ENCODE data around the gene TP53TG3D. TPM values are rescaled to one million over a fixed set of nuclear protein-coding genes. Genes with fewer than 3 reads are reported as not detected.
"Not testable (repeated sequence)": the region's sequence is repeated elsewhere in the genome, so short reads cannot be mapped to it uniquely, and the experiment has no call there.

Gene TP53TG3D, protein sequence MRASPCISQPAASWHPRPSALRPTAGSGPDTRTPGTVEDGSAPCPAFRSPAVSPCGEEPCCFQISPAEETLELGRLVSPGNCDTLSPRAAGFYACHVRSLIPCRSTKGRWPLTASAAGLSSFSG
- total RNA-seq: 0.58 TPM in 1 of 2 replicates, not detected in the other

DNA sequence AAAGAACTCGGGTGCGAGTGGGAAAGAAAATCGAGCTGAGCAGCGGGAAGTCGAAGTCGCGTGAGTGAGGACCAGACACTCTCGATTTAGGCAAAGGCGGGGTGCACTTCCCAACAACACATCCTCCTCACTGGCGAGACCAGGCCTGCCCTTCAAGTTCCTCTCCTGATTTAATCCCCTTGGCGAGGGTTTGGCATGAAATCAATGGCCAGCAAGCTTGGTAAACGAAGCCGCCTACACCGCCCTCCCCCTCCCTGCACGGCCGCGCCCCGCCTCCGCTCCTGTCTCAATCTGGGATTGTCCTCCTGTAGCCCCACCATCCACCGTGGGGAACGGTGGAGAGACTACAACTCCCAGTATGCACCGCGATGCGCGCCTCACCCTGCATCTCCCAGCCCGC lies at the start of gene TP53TG3D:
Gene TP53TG3D, plus strand, starts transcription at position 301 of the 400 bp plus-strand sequence. Its CDS starts 68 bp downstream, at position 369.
- not testable (repeated sequence) for DNase-seq (ENCODE audit: low read depth); H3K4me3 ChIP-seq (ENCODE audit: low read depth, low read length)

DNA sequence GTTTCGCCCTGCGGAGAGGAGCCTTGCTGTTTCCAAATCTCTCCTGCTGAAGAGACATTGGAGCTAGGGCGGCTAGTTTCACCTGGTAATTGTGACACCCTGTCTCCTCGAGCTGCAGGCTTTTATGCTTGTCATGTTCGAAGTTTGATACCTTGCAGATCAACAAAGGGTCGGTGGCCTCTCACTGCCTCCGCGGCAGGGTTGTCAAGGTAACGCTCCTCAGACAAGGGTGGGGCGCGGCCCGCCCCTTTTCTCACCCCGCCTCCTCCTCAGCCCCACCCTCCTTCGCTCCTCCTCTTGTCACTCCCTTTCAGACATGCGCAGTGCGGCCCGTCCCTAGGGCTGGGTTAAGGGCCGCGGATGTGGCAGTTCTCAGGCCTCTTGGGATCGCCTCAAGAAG lies 421 bp downstream of the TP53TG3D start:
- not testable (repeated sequence) for H3K4me3 ChIP-seq (ENCODE audit: low read depth, low read length); DNase-seq (ENCODE audit: low read depth)

DNA sequence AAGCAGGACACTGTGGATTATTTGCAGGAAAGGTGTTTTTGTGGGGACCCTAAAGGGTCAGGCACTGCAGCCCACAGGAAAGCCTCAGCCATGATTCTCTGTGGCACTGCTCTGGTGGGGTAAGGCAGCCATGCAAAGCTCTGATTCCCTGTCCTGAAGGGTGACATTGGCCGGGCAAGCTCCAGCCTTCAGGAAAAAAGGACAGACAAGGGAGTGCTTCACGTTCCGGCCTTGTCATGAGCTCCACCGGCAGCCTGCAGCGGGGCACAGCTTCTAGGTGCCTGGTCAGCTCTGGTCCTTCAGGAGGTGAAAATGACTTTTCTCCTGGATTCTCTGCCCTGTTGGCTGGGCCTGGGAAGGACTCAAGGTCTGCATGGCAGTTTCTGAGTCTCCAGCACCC lies 8.4 kb downstream of the TP53TG3D start:
- not testable (repeated sequence) for DNase-seq (ENCODE audit: low read depth); H3K4me3 ChIP-seq (ENCODE audit: low read depth, low read length)

DNA sequence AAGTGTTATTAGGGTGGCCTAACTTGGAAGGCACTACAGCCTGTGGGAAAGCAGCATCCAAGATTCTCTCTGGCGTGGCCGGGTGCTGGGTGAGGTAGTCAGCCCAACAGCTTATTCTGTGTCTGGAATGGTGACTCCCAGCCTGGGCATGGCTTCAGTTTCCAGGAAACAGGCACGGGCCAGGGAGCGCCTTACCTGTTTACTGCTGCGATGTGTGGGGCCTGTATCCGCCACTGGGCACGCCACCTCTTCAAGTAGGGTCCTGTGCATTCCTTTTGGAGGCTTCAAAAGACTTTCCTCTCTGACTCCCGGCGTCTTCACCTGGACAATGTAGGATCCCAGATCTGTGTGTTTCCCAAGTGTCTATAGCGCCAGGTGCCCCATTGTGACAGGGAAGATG lies 10.5 kb downstream of the TP53TG3D start:
- H3K4me3 ChIP-seq (ENCODE audit: low read depth, low read length); DNase-seq (ENCODE audit: low read depth): not testable (repeated sequence)

DNA sequence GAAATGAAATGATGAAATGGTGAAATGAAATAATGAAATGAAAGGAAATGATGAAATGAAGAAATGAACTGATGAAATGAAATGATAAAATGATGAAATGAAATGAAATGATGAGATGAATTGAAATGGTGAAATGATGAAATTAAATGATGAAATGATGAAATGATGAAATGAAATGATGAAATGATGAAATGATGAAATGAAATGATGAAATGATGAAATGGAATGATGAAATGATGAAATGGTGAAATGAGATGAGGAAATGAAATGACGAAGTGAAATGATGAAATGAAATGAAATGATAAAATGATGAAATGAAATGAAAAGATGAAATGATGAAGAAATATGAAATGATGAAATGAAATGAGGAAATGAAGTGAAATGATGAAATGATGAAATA lies 28.8 kb downstream of the TP53TG3D start:
- DNase-seq (ENCODE audit: low read depth); H3K4me3 ChIP-seq (ENCODE audit: low read depth, low read length): not testable (repeated sequence)

DNA sequence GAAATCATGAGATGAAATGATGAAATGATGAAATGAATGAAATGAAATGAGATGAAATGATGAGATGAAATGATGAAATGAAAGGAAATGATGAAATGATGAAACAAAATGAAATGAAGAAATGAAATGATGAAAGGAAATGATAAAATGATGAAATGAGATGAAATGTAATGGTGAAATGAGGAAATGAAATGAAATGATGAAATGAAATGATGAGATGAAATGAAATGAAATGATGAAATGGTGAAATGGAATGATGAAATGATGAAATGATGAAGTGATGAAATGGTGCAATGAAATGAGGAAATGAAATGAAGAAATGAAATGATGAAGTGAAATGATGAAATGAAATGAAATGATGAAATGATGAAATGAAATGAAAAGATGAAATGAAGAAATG lies 29.9 kb downstream of the TP53TG3D start:
- not testable (repeated sequence) for DNase-seq (ENCODE audit: low read depth)

DNA sequence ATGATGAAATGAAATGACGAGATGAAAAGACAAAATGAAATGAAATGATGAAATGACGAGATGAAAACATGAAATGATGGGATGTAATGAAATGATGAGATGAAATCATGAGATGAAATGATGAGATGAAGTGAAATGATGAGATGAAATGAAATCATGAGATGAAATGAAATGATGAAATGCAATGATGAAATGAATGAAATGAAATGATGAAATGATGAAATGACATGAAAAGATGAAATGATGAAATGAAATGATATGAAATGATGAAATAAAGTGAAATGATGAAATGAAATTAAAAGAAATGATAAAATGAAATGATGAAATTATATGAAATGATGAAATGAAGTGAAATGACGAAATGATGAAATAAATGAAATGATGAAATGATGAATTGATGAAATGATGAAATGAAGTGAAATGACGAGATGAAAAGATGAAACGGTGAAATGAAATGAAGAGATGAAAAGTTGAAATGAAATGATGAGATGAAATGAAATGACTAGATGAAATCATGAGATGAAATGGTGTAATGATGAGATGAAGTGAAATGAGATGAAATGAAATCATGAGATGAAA lies 30.9 kb downstream of the TP53TG3D start:
- H3K4me3 ChIP-seq (ENCODE audit: low read depth, low read length); DNase-seq (ENCODE audit: low read depth): not testable (repeated sequence)

More for the DNA sequence above, 29.9 kb downstream of the TP53TG3D start:
- not testable (repeated sequence) for H3K4me3 ChIP-seq (ENCODE audit: low read depth, low read length)

DNA sequence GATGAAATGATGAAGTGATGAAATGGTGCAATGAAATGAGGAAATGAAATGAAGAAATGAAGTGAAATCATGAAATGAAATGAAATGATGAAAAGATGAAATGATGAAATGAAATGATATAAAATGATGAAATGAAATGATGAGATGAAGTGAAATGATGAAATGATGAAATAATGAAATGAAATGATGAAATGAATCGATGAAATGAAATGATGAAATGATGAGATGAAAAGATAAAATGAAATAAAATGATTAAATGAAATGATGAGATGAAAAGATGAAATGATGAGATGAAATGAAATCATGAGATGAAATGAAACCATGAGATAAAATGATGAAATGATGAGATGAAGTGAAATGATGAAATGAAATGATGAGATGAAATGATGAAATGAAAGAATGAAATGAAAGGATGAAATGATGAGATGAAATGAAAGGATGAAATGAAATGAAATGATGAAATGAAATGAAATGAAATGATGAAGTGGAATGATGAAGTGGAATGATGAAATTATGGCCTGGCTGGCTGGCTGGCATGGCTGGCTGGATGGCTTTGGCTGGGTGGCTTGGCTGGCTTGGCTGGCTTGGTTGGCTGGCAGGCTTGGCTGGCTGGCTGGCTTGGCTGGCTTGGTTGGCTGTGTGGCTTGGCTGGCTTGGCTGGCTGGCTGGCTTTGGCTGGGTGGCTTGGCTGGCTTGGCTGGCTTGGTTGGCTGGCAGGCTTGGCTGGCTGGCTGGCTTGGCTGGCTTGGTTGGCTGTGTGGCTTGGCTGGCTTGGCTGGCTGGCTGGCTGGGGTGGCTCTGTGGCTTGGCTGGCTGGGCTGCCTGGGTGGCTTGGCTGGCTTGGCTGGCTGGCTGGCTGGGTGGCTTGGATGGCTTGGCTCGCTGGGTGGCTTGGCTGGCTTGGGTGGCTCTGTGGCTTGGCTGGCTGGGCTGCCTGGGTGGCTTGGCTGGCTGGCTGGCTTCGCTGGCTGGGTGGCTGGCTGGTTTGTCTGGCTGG lies 32.0 kb downstream of the TP53TG3D start:
- not testable (repeated sequence) for H3K4me3 ChIP-seq (ENCODE audit: low read depth, low read length); DNase-seq (ENCODE audit: low read depth)

DNA sequence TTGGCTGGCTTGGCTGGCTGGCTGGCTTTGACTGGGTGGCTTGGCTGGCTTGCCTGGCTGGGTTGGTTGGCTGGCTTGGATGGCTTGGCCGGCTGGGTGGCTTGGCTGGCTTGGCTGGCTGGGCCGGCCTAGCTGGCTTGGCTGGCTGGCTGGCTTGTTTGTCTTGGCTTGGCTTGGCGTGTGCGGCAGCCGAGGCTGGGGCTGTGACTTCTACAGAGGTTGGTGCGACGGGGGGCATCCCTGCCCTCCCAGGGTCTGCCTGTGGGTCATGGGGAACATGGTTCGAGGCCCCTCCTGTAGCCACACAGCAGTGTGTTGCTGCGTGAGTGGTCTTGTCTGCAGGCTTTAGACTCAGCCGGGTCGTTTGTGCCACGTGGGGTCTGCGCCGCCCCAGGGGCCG lies 33.1 kb downstream of the TP53TG3D start:
- H3K4me3 ChIP-seq (ENCODE audit: low read depth, low read length); DNase-seq (ENCODE audit: low read depth): not testable (repeated sequence)

DNA sequence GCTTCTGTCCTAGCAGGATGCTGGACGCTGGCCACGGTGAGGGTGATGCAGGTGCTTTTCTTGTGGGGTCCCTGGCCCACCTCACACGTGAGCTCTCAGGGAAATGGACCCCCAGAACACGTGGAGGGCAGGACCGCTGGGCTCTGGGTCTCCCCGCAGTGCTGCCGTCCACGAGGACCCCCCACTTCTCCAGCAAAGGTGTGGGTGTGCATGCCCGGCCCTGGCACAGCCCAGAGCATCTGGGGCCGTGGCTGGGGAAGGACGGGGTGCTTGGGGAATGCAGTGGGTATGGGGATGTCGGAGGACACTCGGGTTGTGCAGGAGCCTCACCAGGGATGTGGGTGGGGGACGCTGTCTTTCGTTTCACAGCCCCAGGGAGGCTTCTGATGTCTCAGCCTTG lies 34.7 kb downstream of the TP53TG3D start:
- not testable (repeated sequence) for H3K4me3 ChIP-seq (ENCODE audit: low read depth, low read length); DNase-seq (ENCODE audit: low read depth)

DNA sequence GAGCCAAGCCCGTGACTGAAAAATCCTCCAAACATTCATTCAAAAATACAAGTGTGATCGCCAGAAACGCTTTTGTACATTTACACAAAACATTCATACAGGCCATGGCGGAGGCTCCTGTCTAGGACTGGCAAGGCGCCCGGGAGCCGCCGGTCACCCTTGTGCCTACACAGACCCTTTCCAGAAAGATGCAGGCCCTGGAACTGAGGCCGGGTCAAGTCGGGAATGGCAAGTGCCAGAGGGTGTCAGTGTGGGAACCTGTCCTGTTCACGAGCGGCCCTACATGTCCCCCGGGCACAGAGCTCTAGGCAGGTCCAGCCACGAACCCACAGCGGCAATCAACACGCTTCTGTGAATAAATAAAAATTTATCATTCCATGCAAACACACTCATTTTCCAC lies 36.1 kb downstream of the TP53TG3D start:
- H3K4me3 ChIP-seq (ENCODE audit: low read depth, low read length); DNase-seq (ENCODE audit: low read depth): not testable (repeated sequence)

DNA sequence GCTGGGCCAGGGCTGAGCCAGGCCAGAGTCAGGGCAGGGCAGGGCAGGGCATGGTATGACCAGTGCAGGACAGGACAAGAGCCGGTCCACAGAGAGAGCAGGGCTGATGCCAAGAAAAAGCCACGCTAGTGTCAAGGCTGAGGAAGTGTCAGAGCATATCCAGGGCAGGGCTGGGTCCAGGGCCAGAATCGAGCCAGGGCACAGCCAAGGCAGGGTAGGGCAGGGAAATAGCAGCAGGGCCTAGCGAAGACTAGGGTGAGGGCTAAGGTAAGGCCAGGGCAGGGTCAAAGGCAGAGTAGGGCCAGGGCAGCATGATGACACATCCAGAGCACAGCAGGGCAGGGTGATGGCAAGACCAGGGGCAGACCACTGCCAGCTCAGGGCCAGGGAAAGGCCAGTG lies 49.7 kb downstream of the TP53TG3D start:
- H3K4me3 ChIP-seq (ENCODE audit: low read depth, low read length); DNase-seq (ENCODE audit: low read depth): not testable (repeated sequence)

Measured in epithelial cell of proximal tubule (primary cell).